ENCODE data around the gene ETS2. TPM values are rescaled to one million over a fixed set of nuclear protein-coding genes. Genes with fewer than 3 reads are reported as not detected.

ETS2 gene
- polyA plus RNA-seq, 1 donor (not counting 4 experiments of a cell fraction or from before 2014, with no cell fraction given) = 58.5 TPM

- peak; percentile 79 for FAIRE-seq
- peak overlapping the region; percentile 41 for H2AFZ ChIP-seq (ENCODE audit: control insufficient read depth, low read length)
Observed at GRCh38 chr21:38773099-38774061, 32.3 kb upstream of the ETS2 start.

GRCh38 chr21:38774152-38774551 lies 31.6 kb upstream of the ETS2 start:
- no peak for FAIRE-seq

More at GRCh38 chr21:38773099-38774061, 32.3 kb upstream of the ETS2 start:
- H3K4me3 ChIP-seq (ENCODE audit: control insufficient read depth in 2 of 3, extremely low read depth in 1 of 3, insufficient read depth in 2 of 3, low read depth in 1 of 3, low read length in 3 of 3) = no peak overlapping the region
- H3K27me3 ChIP-seq (ENCODE audit: control insufficient read depth, extremely low read depth, insufficient read depth, low read length) = no peaks in the 10 kb centered on the region
- peaks cover 3% of the 10 kb centered on the region for H3K9me1 ChIP-seq (ENCODE audit: control insufficient read depth, extremely low read depth, insufficient read depth, low read length)
- no peaks in the 10 kb centered on the region for H3K36me3 ChIP-seq (ENCODE audit: control insufficient read depth in 2 of 2, extremely low read depth in 1 of 2, insufficient read depth in 2 of 2, low read length in 2 of 2)
- H4K20me1 ChIP-seq (ENCODE audit: control insufficient read depth, extremely low read depth, insufficient read depth, low read length) = no peaks in the 10 kb centered on the region
- H3K27ac ChIP-seq (ENCODE audit: control insufficient read depth, insufficient read depth, low read length) = peak overlapping the region; percentile 83
- H3K9ac ChIP-seq (ENCODE audit: control insufficient read depth, extremely low read depth, insufficient read depth, low read length) = peak overlapping the region; percentile 51
- peak; percentile 83 for DNase-seq (ENCODE audit: low read depth, low spot score)
- no peaks in the 10 kb centered on the region for H3K9me3 ChIP-seq (ENCODE audit: control insufficient read depth, low read depth, low read length)
- TF ChIP-seq EZH2 (IDR thresholded peaks at IDR 0.05; ENCODE audit: low read length) = no peak
- TF ChIP-seq CTCF (optimal IDR thresholded peaks at IDR 0.05 in 1 of 3, IDR thresholded peaks at IDR 0.05 in 1 of 3, conservative IDR thresholded peaks at IDR 0.05 in 1 of 3; ENCODE audit: extremely low read depth in 1 of 3, insufficient read depth in 2 of 3, low read length in 3 of 3) = no peak
- peaks cover 22% of the 10 kb centered on the region for H3K4me1 ChIP-seq (ENCODE audit: control insufficient read depth, extremely low read depth, insufficient read depth, low read length)
- dilution Hi-C loops (cut with MboI; ENCODE audit: extremely low pct_ligation_motif_present, low sequenced_read_pairs) = no loop called here
- H3K79me2 ChIP-seq (ENCODE audit: control insufficient read depth, insufficient read depth, low read length) = no peaks in the 10 kb centered on the region
- H3K4me2 ChIP-seq (ENCODE audit: control insufficient read depth, extremely low read depth, insufficient read depth, low read depth, low read length) = peak overlapping the region; percentile 50

More at GRCh38 chr21:38774152-38774551, 31.6 kb upstream of the ETS2 start:
- Histone ChIP-seq H3K79me2 (ENCODE audit: control insufficient read depth, insufficient read depth, low read length) (no peaks in the 10 kb centered on the region), H3K9me3 (ENCODE audit: control insufficient read depth, low read depth, low read length) (peaks cover 3% of the 10 kb centered on the region), H3K27me3 (ENCODE audit: control insufficient read depth, extremely low read depth, insufficient read depth, low read length) (no peaks in the 10 kb centered on the region), H3K9me1 (ENCODE audit: control insufficient read depth, extremely low read depth, insufficient read depth, low read length) (peaks cover 3% of the 10 kb centered on the region), H3K4me3 (ENCODE audit: control insufficient read depth in 2 of 3, extremely low read depth in 1 of 3, insufficient read depth in 2 of 3, low read depth in 1 of 3, low read length in 3 of 3) (no peak overlapping the region), H3K9ac (ENCODE audit: control insufficient read depth, extremely low read depth, insufficient read depth, low read length) (peak overlapping the region; percentile 51), H3K4me2 (ENCODE audit: control insufficient read depth, extremely low read depth, insufficient read depth, low read depth, low read length) (no peak overlapping the region), H3K36me3 (ENCODE audit: control insufficient read depth in 2 of 2, extremely low read depth in 1 of 2, insufficient read depth in 2 of 2, low read length in 2 of 2) (no peaks in the 10 kb centered on the region), H3K4me1 (ENCODE audit: control insufficient read depth, extremely low read depth, insufficient read depth, low read length) (peaks cover 17% of the 10 kb centered on the region), H2AFZ (ENCODE audit: control insufficient read depth, low read length) (no peak overlapping the region), H4K20me1 (ENCODE audit: control insufficient read depth, extremely low read depth, insufficient read depth, low read length) (no peaks in the 10 kb centered on the region), H3K27ac (ENCODE audit: control insufficient read depth, insufficient read depth, low read length) (peak overlapping the region; percentile 83)
- dilution Hi-C loops (cut with MboI; ENCODE audit: extremely low pct_ligation_motif_present, low sequenced_read_pairs) = no loop called here
- DNase-seq (ENCODE audit: low read depth, low spot score) = no peak
- TF ChIP-seq EZH2 (IDR thresholded peaks at IDR 0.05; ENCODE audit: low read length) (no peak), CTCF (optimal IDR thresholded peaks at IDR 0.05 in 1 of 3, IDR thresholded peaks at IDR 0.05 in 1 of 3, conservative IDR thresholded peaks at IDR 0.05 in 1 of 3; ENCODE audit: extremely low read depth in 1 of 3, insufficient read depth in 2 of 3, low read length in 3 of 3) (no peak)
